ENCODE measurements around the gene GLRX. TPM values are rescaled to one million over a fixed set of nuclear protein-coding genes. Genes with fewer than 3 reads are reported as not detected.

The GLRX gene
- total and polyA plus RNA-seq, 8 donors = 1.7 to 20.9 (median 6.6) TPM

DNA sequence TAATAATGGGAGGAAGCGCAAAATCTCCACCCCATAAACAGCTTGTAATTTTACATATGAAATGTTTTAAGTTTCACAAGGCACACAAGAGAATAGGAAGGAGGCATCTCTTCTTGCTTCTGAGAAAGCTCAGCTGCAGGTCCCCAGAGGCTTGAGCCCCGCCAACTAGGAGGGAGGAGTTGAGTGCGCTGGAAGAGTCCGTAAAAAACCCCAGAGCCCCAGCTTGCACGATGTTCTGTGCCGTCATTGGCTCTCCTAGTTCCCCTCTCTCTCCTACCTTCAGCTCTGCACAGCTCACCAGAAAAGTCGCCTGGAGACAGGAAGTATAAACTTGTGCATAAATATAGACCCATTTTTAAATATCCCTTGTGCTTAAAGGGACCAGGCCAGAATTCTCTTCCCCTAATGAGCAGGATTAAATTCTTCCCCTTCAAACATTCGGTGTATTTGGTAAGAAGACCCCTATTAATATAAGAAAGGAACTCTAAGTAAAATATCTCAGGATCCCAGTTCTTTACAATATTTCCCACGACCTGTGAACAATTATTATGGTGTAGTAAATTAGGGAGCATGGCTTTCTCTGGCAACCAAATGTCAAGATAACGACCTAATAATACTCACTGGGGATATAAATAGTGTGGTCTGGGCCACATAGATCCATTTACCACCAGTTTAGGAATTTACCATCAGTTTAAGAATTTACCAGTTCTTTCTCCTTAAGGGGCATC, 13.7 kb downstream of the GLRX start:
- FAIRE-seq (no peak), DNase-seq (peak in 1 of 6 donors; percentile 52), ATAC-seq (peak; percentile 30 to 83 (median 70))
- Histone ChIP-seq H3K27me3 (no peaks in the 10 kb centered on the region), H3K4me1 (peaks cover 6 to 19% (median 10%) of the 10 kb centered on the region in 3 donors), H3K27ac (peak overlapping the region in 1 of 4 donors; percentile 50), H3K4me3 (no peak overlapping the region), H3K9me3 (no peaks in the 10 kb centered on the region), H3K36me3 (no peaks in the 10 kb centered on the region)
- TF ChIP-seq, protein P1, sequence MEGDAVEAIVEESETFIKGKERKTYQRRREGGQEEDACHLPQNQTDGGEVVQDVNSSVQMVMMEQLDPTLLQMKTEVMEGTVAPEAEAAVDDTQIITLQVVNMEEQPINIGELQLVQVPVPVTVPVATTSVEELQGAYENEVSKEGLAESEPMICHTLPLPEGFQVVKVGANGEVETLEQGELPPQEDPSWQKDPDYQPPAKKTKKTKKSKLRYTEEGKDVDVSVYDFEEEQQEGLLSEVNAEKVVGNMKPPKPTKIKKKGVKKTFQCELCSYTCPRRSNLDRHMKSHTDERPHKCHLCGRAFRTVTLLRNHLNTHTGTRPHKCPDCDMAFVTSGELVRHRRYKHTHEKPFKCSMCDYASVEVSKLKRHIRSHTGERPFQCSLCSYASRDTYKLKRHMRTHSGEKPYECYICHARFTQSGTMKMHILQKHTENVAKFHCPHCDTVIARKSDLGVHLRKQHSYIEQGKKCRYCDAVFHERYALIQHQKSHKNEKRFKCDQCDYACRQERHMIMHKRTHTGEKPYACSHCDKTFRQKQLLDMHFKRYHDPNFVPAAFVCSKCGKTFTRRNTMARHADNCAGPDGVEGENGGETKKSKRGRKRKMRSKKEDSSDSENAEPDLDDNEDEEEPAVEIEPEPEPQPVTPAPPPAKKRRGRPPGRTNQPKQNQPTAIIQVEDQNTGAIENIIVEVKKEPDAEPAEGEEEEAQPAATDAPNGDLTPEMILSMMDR (IDR thresholded peaks at IDR 0.05) = no peak
- WGBS, 2 donors = 58 to 66% methylated on average over 10 of the region's 10 CpGs
- intact Hi-C loops (cut with DNase I) = no loop called here

DNA sequence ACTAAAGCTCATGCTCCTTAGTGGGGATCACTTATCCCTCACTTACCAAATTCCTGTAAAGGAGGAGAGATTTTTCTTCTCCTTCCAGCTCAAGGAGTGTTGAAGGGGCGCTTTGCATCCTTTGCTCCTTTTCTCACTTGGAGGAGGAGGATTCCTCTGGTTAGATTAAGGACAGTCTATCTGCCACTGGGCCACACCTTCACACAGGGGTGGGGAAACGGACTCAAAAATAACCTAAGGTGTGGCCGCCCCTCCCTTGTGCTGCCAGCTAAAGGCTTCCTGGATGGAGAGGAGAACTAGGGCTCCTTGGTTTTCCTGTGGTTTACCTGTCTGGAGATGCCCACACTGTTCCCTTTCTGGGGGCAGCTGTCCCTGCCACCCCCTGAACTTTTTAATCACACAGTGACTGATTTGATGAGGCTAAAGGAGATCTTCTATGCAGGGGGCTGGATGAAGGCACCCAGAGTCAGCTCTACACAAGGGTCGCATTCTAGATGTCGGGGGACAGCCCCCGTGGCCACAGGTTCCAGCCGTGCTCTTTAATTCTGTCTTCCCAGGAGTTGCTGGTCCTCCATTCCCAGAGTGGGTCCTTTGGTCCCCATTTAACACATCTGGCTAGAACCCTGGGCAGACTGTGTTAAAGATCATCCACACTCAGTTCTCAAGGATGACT, 14.4 kb downstream of the GLRX start:
- H3K4me1 ChIP-seq = peaks cover 13 to 25% (median 17%) of the 10 kb centered on the region in 3 donors
- intact Hi-C loops (cut with DNase I) = no loop called here
- ATAC-seq = no peak
- no peak overlapping the region for H3K4me3 ChIP-seq
- H3K27me3 ChIP-seq = no peaks in the 10 kb centered on the region
- no peak for FAIRE-seq
- TF ChIP-seq, protein P1 (IDR thresholded peaks at IDR 0.05) = no peak
- DNase-seq = no peak
- H3K36me3 ChIP-seq = no peaks in the 10 kb centered on the region
- H3K27ac ChIP-seq = no peak overlapping the region
- WGBS, 2 donors = 93% methylated on average over 7 of the region's 7 CpGs
- no peaks in the 10 kb centered on the region for H3K9me3 ChIP-seq

DNA sequence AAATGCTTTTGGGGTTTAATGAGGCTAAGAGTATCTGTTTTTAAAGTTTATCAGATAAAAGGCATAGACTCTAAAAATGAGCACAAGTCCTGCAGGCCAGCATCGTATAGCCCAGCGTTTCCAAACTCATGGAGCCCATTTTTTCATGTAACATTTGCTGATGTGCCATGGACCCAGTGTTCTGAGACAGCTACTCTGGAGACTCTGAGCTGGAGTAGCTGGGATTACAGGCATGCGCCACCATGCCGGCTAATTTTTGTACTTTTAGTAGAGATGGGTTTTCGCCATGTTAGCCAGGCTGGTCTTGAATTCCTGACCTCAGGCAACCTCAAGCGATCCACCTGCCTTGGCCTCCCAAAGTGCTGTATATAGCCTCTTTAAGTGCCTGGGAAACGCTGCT, 15.8 kb downstream of the GLRX start:
- no peak overlapping the region for H3K27ac ChIP-seq
- 81 to 89% methylated on average over 7 of the region's 7 CpGs for WGBS, 2 donors
- H3K27me3 ChIP-seq = no peaks in the 10 kb centered on the region
- ATAC-seq (no peak), DNase-seq (no peak), FAIRE-seq (no peak)
- peaks cover 19 to 30% (median 21%) of the 10 kb centered on the region in 3 donors for H3K4me1 ChIP-seq
- no peaks in the 10 kb centered on the region for H3K36me3 ChIP-seq
- H3K9me3 ChIP-seq = no peaks in the 10 kb centered on the region
- TF ChIP-seq, protein P1 (IDR thresholded peaks at IDR 0.05) = no peak
- intact Hi-C loops (cut with DNase I) = no loop called here
- H3K4me3 ChIP-seq = no peak overlapping the region

DNA sequence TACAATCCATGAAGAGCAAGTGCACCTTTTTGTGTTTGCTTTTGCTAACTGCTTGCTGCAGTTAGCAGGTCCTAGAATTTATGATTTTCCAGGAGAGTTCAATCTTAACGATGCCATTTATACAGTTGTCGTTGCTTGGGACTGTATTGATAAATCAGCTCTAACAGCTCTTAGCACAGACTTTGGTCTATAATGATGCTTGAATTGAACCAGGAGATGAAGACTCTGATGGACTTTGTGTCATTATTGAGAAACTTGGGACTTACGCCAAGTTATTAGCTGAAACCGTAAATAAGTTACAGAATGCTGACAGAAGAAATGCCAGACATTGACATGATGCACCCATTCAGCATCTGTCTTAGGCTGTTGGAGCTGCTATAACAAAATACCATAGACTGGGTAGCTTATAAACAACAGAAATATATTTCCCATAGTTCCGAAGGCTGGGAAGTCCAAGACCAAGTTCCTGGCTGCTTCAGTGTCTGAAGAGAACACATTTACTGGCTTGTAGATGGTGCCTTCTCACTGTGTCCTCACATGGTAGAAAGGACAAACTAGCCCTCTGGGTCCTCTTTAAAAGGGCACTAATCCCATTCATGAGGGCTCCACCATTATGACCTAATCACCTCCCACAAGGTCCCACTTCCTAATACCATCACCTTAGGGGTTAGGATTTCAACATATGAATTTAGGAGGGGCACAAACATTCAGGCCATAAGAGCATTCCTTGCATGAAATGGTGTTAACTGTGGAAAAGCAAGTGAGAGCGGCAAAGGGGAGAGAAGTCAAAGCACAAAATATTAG, 17.6 kb downstream of the GLRX start:
- ATAC-seq (no peak), FAIRE-seq (no peak), DNase-seq (no peak)
- Histone ChIP-seq H3K9me3 (no peaks in the 10 kb centered on the region), H3K27ac (no peak overlapping the region), H3K4me3 (no peak overlapping the region), H3K27me3 (no peaks in the 10 kb centered on the region), H3K4me1 (peaks cover 19 to 26% (median 20%) of the 10 kb centered on the region in 3 donors), H3K36me3 (no peaks in the 10 kb centered on the region)
- WGBS, 2 donors = 95 to 97% methylated on average over 6 of the region's 6 CpGs
- intact Hi-C loops (cut with DNase I) = no loop called here
- TF ChIP-seq, protein P1 (IDR thresholded peaks at IDR 0.05) = no peak

All from pancreas (tissue), 10 donors.